ENCODE data around the gene BARD1. TPM values are rescaled to one million over a fixed set of nuclear protein-coding genes. Genes with fewer than 3 reads are reported as not detected.

The BARD1 gene
- total RNA-seq, 1 donor from 2014 or later = 13.7 TPM

- H3K27ac Mint-ChIP-seq (ENCODE audit: unreplicated experiment) = no peak overlapping the region
- H3K27me3 Mint-ChIP-seq (ENCODE audit: low read depth) = no peaks in the 10 kb centered on the region
- H3K36me3 Mint-ChIP-seq (ENCODE audit: low read depth) = peaks cover 21% of the 10 kb centered on the region
Observed at GRCh38 chr2:214772443-214773015, 37.0 kb downstream of the BARD1 start.

GRCh38 chr2:214765180-214765579, 44.3 kb downstream of the BARD1 start:
- H3K9me3 Mint-ChIP-seq (ENCODE audit: low read depth) = no peaks in the 10 kb centered on the region
- DNase-seq (ENCODE audit: low spot score) = no peak
- no peaks in the 10 kb centered on the region for H3K27me3 Mint-ChIP-seq (ENCODE audit: low read depth)
- H3K27ac Mint-ChIP-seq (ENCODE audit: unreplicated experiment) = no peak overlapping the region
- H3K36me3 Mint-ChIP-seq (ENCODE audit: low read depth) = peaks cover 17% of the 10 kb centered on the region
- H3K4me1 Mint-ChIP-seq (ENCODE audit: low read depth) = no peaks in the 10 kb centered on the region
- TF ChIP-seq, protein P1, sequence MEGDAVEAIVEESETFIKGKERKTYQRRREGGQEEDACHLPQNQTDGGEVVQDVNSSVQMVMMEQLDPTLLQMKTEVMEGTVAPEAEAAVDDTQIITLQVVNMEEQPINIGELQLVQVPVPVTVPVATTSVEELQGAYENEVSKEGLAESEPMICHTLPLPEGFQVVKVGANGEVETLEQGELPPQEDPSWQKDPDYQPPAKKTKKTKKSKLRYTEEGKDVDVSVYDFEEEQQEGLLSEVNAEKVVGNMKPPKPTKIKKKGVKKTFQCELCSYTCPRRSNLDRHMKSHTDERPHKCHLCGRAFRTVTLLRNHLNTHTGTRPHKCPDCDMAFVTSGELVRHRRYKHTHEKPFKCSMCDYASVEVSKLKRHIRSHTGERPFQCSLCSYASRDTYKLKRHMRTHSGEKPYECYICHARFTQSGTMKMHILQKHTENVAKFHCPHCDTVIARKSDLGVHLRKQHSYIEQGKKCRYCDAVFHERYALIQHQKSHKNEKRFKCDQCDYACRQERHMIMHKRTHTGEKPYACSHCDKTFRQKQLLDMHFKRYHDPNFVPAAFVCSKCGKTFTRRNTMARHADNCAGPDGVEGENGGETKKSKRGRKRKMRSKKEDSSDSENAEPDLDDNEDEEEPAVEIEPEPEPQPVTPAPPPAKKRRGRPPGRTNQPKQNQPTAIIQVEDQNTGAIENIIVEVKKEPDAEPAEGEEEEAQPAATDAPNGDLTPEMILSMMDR (IDR thresholded peaks at IDR 0.05) = no peak
- no peak overlapping the region for H3K4me3 Mint-ChIP-seq (ENCODE audit: unreplicated experiment)

More at GRCh38 chr2:214772443-214773015, 37.0 kb downstream of the BARD1 start:
- H3K4me1 Mint-ChIP-seq (ENCODE audit: low read depth) = peaks cover 6% of the 10 kb centered on the region
- TF ChIP-seq, protein P1 (IDR thresholded peaks at IDR 0.05) = no peak
- H3K9me3 Mint-ChIP-seq (ENCODE audit: low read depth) = peaks cover 21% of the 10 kb centered on the region
- no peak overlapping the region for H3K4me3 Mint-ChIP-seq (ENCODE audit: unreplicated experiment)
- no peak for DNase-seq (ENCODE audit: low spot score)

DNA sequence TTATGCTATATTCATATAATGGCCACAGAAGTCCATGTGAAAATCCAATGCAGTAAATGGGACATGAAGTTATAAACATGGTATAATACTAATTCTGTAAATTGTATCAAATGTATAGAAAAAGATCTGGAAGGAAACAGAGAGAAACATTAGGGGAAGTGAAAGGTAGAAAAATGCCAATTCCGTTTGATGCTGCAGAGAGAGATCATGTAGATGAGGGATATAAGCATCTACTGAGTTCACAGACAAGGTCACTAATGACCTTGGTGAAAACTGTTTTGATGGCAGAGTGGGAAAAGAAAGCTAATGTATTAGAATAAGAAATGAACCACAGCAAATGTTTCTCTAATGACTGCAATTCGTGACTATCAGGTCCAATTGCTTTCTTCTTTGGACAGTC, 56.0 kb downstream of the BARD1 start:
- no peak for DNase-seq (ENCODE audit: low spot score)
- no peaks in the 10 kb centered on the region for H3K9me3 Mint-ChIP-seq (ENCODE audit: low read depth)
- TF ChIP-seq, protein P1 (IDR thresholded peaks at IDR 0.05) = no peak
- no peak overlapping the region for H3K27ac Mint-ChIP-seq (ENCODE audit: unreplicated experiment)
- no peak overlapping the region for H3K4me3 Mint-ChIP-seq (ENCODE audit: unreplicated experiment)
- H3K4me1 Mint-ChIP-seq (ENCODE audit: low read depth) = no peaks in the 10 kb centered on the region
- H3K27me3 Mint-ChIP-seq (ENCODE audit: low read depth) = no peaks in the 10 kb centered on the region
- peaks cover 13% of the 10 kb centered on the region for H3K36me3 Mint-ChIP-seq (ENCODE audit: low read depth)

DNA sequence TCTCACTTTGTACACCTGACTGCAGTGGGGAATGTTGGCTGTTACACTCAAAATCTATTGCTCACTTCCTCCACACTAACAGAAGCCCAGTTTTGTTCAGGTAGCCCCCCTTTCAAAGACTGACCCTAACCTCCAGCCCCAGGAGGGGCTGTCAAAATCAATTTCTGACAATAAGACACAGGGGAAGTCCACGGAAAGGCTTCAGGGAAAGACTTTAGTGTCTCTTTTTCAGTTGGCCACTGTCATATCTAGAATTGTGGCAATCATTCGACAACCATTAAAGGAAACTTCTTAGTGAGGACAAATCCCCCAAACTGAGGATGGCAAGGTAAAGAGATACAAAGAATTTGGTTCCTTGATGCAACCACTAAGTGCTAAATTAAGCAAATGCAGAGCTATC, 59.0 kb downstream of the BARD1 start:
- Mint-ChIP-seq H3K4me1 (ENCODE audit: low read depth) (peaks cover 5% of the 10 kb centered on the region), H3K4me3 (ENCODE audit: unreplicated experiment) (no peak overlapping the region), H3K9me3 (ENCODE audit: low read depth) (no peaks in the 10 kb centered on the region), H3K36me3 (ENCODE audit: low read depth) (peaks cover 13% of the 10 kb centered on the region), H3K27me3 (ENCODE audit: low read depth) (no peaks in the 10 kb centered on the region), H3K27ac (ENCODE audit: unreplicated experiment) (no peak overlapping the region)
- DNase-seq (ENCODE audit: low spot score) = no peak
- TF ChIP-seq, protein P1 (IDR thresholded peaks at IDR 0.05) = no peak

GRCh38 chr2:214747992-214748391, 61.5 kb downstream of the BARD1 start:
- H3K4me3 Mint-ChIP-seq (ENCODE audit: unreplicated experiment) = no peak overlapping the region
- DNase-seq (ENCODE audit: low spot score) = no peak
- peaks cover 15% of the 10 kb centered on the region for H3K36me3 Mint-ChIP-seq (ENCODE audit: low read depth)
- TF ChIP-seq, protein P1 (IDR thresholded peaks at IDR 0.05) = no peak
- no peaks in the 10 kb centered on the region for H3K27me3 Mint-ChIP-seq (ENCODE audit: low read depth)
- H3K27ac Mint-ChIP-seq (ENCODE audit: unreplicated experiment) = no peak overlapping the region
- no peaks in the 10 kb centered on the region for H3K9me3 Mint-ChIP-seq (ENCODE audit: low read depth)
- H3K4me1 Mint-ChIP-seq (ENCODE audit: low read depth) = peaks cover 5% of the 10 kb centered on the region

All from chondrocyte (in vitro differentiated cells).